EH (cell line): ENCODE measurements around the gene LGALS7.
"Not testable (repeated sequence)": the region's sequence is repeated elsewhere in the genome, so short reads cannot be mapped to it uniquely, and the experiment has no call there.

Experiments used
- DNase-seq: peaks from one replicate; pipeline ENCODE4 v3.0.0-alpha.2; 2015; ENCODE audit warnings: low read depth

The LGALS7 gene

GRCh38 chr19:38770949-38771275 lies 2.4 kb downstream of the LGALS7 start:
- DNase-seq: not testable (repeated sequence)

DNA sequence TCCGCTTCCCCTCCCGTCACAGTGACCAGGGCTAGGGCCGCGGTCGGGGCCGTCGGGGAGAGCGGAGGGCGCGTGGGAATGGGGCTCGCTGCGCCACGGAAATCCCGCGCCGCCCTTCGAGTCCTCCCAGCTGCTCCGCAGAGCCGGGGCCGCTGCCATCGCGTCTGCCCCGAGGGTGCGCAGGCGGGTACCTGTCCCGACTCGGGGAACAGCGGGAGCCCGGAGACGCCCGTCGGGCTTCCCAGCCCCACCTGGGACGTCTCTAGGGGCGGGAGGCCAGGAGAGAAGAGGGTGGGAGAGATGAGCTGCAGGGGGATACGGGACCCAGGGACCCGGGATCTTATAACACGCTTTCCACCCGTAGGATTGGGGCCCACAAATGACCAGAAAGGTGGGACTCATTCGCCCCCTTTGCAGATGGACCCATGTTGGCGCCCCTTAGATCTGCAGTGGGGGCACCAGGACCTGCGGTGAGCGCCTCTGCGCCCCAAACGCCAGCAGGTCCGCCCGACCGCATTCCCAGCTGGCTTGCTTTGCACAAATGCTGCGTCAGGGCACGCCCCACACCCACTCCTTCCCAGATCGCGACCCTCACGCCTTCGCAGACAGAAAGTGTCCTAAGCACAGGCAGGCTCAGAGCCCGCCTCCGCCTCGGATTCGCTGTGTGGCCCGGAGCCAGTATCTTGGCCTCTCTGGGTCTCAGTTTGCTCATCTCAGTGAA lies 2.9 kb downstream of the LGALS7 start:
- DNase-seq: not testable (repeated sequence)

- DNase-seq: peak; percentile 72
Observed at GRCh38 chr19:38769635-38770211, 3.6 kb downstream of the LGALS7 start.

DNA sequence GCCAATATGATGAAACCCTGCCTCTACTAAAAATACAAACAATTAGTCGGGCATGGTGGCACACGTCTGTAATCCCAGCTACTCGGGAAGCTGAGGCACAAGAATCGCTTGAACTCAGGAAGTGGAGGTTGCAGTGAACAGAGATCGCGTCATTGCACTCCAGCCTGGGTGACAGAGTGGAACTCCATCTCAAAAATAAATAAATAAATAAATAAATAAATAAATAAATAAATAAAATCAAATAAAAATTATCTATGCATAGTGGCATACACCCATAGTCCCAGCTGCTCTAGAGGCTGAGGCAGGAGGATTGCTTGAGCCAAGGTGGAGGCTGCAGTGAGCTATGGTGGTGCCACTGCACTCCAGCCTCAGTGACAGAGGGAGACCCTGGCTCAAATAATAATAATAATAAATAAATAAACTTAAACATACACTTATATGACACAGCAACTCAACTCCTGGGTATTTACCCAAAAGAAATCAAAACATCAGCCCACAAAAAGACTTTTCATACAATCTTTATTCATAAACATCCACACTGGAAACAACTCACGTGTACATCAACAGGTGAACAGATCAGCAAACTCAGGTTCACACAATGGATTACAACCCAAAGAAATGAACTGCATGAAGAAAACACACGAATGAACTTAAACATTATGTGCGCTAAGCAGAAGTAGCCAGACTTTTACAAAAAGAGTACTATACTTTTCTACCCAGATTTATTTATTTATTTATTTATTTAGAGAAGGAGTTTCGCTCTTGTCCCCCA lies 6.9 kb downstream of the LGALS7 start:
- DNase-seq: no peak

GRCh38 chr19:38765214-38765613 lies 8.1 kb downstream of the LGALS7 start:
- DNase-seq: no peak

GRCh38 chr19:38763795-38764220 lies 9.5 kb downstream of the LGALS7 start:
- no peak for DNase-seq

GRCh38 chr19:38761884-38762389 lies 11.4 kb downstream of the LGALS7 start:
- DNase-seq: not testable (repeated sequence)

DNA sequence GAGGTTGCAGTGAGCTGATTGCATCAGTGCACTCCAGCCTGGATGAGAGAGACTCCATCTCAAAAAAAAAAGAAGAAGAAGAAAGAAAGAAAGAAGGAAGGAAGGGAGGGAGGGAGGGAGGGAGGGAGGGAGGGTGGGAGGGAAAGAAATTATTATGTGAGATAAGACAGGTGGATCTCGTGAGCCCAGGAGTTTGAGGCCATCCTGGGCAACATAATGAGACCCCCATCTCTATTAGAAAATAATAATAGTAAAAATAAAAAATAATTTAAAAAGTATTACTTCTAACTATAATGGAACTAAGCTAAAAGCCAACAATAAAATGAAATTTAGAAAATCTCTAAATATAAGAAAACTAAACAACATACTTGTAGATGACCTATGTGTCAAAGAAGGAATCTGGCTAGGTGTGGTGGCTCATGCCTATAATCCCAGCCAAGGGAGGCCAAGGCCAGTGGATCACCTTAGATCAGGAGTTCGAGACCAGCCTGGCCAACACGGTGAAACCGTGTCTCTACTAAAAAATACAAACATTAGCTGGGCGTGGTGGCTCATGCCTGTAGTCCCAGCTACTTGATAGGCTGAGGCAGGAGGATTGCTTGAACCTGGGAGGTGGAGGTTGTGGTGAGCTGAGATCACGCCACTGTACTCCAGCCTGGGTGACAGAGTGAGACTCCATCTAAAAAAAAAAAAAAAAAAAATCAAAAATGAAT lies 12.4 kb downstream of the LGALS7 start:
- DNase-seq: not testable (repeated sequence)

DNA sequence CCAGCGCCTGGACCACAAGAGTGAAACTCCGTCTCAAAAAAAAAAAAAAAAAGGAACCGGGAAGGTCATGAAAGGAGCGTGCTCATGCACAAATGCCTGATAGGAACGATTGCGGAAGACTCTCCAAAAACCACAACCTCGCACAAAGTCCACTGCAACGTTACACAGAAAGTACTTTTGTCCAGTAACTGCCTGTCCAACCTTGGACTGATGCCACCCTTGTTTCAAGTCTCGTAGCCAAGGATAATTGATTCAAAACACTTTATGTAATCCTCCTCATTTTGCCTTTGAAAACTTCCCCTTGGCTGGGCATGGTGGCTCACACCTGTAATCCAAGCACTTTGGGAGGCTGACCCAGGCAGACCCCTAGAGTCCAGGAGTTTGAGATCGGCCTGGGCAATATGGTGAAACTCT lies 13.7 kb downstream of the LGALS7 start:
- no peak for DNase-seq

DNA sequence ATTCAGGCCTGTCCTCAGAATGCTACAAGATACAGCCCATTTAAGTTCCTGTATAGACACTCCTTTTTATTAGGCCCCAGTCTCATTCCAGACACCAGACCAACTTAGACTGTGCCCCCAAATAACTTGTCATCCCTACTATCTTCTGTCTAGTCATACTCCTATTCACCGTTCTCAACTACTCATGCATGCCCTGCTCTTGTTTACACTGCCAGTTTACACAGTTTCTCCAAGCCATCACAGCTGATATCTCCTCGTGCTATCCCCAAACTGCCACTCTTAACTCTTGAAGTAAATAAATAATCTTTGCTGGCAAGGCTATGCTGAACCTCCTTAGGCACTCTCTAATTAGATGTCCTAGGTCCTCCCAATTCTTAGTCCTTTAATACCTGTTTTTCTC lies 19.1 kb downstream of the LGALS7 start:
- not testable (repeated sequence) for DNase-seq

- not testable (repeated sequence) for DNase-seq
Observed at GRCh38 chr19:38753783-38754182, 19.5 kb downstream of the LGALS7 start.

GRCh38 chr19:38745316-38745715 lies 28.0 kb downstream of the LGALS7 start:
- DNase-seq: peak; percentile 3

GRCh38 chr19:38744874-38745273 lies 28.4 kb downstream of the LGALS7 start:
- no peak for DNase-seq

GRCh38 chr19:38744298-38744681 lies 29.0 kb downstream of the LGALS7 start, which contains the start of gene CAPN12:
TSS of gene CAPN12 (minus strand) at chr19:38744474. CDS start at chr19:38744165, 309 bp downstream.
- DNase-seq: peak; percentile 5

DNA sequence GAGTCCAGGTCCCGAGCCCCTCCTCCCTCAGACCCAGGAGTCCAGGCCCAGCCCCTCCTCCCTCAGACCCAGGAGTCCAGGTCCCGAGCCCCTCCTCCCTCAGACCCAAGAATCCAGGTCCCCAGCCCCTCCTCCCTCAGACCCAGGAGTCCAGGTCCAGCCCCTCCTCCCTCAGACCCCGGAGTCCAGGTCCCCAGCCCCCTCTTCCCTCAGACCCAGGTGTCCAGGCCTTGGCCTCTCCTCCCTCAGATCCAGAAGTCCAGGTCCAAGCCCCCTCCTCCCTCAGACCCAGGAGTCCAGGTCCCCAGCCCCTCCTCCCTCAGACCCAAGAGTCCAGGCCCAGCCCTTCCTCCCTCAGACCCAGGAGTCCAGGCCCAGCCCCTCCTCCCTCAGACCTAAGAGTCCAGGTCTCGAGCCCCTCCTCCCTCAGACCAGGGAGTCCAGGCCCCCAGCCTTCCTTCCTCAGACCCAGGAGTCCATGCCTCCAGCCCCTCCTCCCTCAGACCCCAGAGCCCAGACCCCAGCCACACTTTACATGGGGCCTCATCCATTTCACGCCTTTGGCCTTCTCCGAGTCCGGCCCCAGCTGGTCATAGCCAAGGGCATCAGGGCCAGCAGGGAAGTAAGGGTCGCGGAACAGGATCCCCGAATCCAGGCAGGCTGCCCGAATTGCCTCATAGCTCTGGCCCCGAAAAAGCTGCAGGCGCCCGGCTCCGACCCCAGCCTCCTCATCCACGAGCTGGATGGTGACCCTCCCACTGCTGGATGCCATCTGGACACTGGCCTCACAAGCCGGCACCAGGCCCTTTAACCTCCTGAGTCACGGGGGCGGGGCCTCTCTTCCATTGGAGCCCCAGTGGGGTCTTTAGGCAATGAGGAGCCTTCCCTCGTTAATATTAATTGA lies 29.7 kb downstream of the LGALS7 start:
- peak; percentile 5 for DNase-seq

GRCh38 chr19:38742906-38743305 lies 30.4 kb downstream of the LGALS7 start:
- peak; percentile 6 for DNase-seq

DNA sequence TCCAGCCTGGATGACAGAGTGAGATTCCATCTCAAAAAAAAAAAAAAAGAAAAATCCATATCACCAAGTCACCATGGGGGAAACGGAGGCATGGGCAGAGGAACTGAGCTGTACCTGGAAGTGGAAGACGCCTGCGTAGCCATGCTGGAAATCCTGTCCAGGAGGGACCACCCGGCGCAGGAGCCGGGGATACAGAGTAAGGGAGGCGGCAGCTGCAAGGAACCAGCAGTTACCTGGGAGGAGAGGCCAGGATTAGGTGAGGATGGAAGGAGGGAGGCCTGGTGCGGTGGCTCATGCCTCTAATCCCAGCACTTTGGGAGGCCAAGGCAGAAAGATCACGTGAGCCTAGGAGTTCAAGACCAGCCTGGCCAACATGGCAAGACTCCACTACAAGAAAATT lies 31.0 kb downstream of the LGALS7 start:
- DNase-seq: peak; percentile 1

- peak; percentile 2 for DNase-seq
Observed at GRCh38 chr19:38741670-38742069, 31.6 kb downstream of the LGALS7 start.

- DNase-seq: peak; percentile 2
Observed at GRCh38 chr19:38740932-38741331, 32.4 kb downstream of the LGALS7 start.

- no peak for DNase-seq
Observed at GRCh38 chr19:38740257-38740592, 33.1 kb downstream of the LGALS7 start.
